ENCODE results near the gene FGR.

DNA sequence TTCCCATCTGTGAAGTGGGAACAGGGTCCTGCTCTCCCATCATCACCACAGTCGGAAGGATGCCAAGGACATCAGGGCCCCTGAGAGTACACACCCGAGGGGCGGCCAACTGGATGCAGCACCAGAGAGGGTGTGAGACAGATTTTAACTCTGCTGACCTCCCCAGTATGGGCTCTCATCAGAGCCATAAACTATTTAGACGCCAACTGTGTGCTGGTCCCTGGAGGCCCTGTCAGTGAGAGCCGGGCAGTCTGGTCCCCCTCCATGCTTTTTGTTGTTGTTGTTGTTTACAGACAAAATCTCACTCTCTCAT is 1.7 kb downstream of the FGR start:
- TF ChIP-seq EP300 (IDR thresholded peaks at IDR 0.05) (no peak), POLR2AphosphoS5 (IDR thresholded peaks at IDR 0.05) (no peak), POLR2A (IDR thresholded peaks at IDR 0.05) (no peak)
- TF ChIP-seq, protein P1, sequence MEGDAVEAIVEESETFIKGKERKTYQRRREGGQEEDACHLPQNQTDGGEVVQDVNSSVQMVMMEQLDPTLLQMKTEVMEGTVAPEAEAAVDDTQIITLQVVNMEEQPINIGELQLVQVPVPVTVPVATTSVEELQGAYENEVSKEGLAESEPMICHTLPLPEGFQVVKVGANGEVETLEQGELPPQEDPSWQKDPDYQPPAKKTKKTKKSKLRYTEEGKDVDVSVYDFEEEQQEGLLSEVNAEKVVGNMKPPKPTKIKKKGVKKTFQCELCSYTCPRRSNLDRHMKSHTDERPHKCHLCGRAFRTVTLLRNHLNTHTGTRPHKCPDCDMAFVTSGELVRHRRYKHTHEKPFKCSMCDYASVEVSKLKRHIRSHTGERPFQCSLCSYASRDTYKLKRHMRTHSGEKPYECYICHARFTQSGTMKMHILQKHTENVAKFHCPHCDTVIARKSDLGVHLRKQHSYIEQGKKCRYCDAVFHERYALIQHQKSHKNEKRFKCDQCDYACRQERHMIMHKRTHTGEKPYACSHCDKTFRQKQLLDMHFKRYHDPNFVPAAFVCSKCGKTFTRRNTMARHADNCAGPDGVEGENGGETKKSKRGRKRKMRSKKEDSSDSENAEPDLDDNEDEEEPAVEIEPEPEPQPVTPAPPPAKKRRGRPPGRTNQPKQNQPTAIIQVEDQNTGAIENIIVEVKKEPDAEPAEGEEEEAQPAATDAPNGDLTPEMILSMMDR (IDR thresholded peaks at IDR 0.05) = no peak
